ENCODE measurements around the gene PRKAR1B.
"Not testable (repeated sequence)": the region's sequence is repeated elsewhere in the genome, so short reads cannot be mapped to it uniquely, and the experiment has no call there.

The PRKAR1B gene

GRCh38 chr7:552151-552867, 174.8 kb downstream of the PRKAR1B start:
- not testable (repeated sequence) for DNase-seq

GRCh38 chr7:551615-551970, 175.5 kb downstream of the PRKAR1B start:
- DNase-seq, result not testable (repeated sequence)

GRCh38 chr7:550881-551614, 176.0 kb downstream of the PRKAR1B start:
- no peak for DNase-seq

GRCh38 chr7:549891-550625, 177.0 kb downstream of the PRKAR1B start:
- no peak for DNase-seq

GRCh38 chr7:549066-549890, 177.8 kb downstream of the PRKAR1B start:
- DNase-seq, result no peak

GRCh38 chr7:548401-548800, 178.7 kb downstream of the PRKAR1B start:
- no peak for DNase-seq

- DNase-seq, result no peak
Observed at GRCh38 chr7:545470-545869, 181.6 kb downstream of the PRKAR1B start.

- no peak for DNase-seq
Observed at GRCh38 chr7:544338-545221, 182.5 kb downstream of the PRKAR1B start.

GRCh38 chr7:543501-544337, 183.4 kb downstream of the PRKAR1B start:
- DNase-seq, result no peak

- DNase-seq, result no peak
Observed at GRCh38 chr7:542713-543500, 184.2 kb downstream of the PRKAR1B start.

- no peak for DNase-seq
Observed at GRCh38 chr7:542131-542712, 184.9 kb downstream of the PRKAR1B start.

- no peak for DNase-seq
Observed at GRCh38 chr7:541661-542060, 185.4 kb downstream of the PRKAR1B start.

GRCh38 chr7:540997-541396, 186.1 kb downstream of the PRKAR1B start:
- no peak for DNase-seq

GRCh38 chr7:540579-540978, 186.5 kb downstream of the PRKAR1B start:
- no peak for DNase-seq

GRCh38 chr7:539731-540411, 187.2 kb downstream of the PRKAR1B start:
- DNase-seq, result no peak

GRCh38 chr7:538764-539685, 188.1 kb downstream of the PRKAR1B start:
- no peak for DNase-seq

GRCh38 chr7:537911-538634, 189.0 kb downstream of the PRKAR1B start:
- DNase-seq, result no peak

Measured in NCI-H187 (cell line).